GM12864 (cell line): ENCODE data around the gene CASP9.

ENCODE experiments used
- DNase-seq: peaks from one replicate; pipeline ENCODE4 v3.0.0-alpha.2; 2011; ENCODE audit warnings: low read depth
- H3K4me3 ChIP-seq: 2 replicates; pipeline ENCODE4 v1.5.1; 2011; ENCODE audit warnings: mild to moderate bottlenecking, low read depth, low read length, control low read depth
- TF ChIP-seq, protein P1 (sequence below): IDR thresholded peaks from 2 replicates; pipeline ENCODE4 v1.5.1; 2011; ENCODE audit warnings: low read depth, mild to moderate bottlenecking, moderate library complexity, low read length, control low read depth, inconsistent platforms; ENCODE audit errors: missing control alignments

The CASP9 gene

DNA sequence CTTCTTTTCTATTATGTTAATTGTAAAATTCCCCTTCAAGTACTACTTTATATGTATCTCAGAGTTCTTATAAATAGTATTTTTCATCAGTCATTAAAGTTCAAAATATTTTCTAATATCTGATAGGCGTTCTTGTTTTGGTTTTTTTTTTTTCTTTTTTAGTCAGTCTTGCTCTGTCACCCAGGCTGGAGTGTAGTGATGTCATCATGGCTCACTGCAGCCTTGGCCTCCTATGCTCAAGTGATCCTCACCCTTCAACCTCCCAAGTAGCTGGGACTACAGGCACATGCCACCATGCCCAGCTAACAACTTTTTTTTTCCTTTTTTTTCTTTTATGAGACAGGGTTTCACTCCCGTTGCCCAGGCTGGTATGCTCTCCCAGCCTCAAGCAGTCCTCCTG, 33.6 kb upstream of the CASP9 start:
- H3K4me3 ChIP-seq: no peak overlapping the region
- TF ChIP-seq, protein P1, sequence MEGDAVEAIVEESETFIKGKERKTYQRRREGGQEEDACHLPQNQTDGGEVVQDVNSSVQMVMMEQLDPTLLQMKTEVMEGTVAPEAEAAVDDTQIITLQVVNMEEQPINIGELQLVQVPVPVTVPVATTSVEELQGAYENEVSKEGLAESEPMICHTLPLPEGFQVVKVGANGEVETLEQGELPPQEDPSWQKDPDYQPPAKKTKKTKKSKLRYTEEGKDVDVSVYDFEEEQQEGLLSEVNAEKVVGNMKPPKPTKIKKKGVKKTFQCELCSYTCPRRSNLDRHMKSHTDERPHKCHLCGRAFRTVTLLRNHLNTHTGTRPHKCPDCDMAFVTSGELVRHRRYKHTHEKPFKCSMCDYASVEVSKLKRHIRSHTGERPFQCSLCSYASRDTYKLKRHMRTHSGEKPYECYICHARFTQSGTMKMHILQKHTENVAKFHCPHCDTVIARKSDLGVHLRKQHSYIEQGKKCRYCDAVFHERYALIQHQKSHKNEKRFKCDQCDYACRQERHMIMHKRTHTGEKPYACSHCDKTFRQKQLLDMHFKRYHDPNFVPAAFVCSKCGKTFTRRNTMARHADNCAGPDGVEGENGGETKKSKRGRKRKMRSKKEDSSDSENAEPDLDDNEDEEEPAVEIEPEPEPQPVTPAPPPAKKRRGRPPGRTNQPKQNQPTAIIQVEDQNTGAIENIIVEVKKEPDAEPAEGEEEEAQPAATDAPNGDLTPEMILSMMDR: no peak
- no peak for DNase-seq

DNA sequence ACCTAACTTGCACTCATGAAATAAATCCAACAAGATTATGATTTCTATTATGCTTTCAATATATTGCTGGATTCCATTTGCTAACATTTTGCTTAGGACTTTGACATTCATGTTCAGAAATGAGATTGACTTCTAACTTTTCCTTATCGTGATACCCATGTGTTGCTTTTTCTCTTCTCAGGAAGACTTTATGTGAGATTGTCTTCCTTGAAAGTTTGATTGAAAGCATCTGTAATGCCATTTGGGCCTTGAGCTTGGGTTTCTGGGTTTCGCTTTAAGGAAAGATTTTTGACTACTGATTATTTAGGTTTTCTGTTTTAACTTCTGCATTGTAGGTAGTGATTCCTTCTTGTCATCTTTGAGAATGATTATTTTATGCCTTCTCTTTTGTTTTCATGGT, 33.0 kb upstream of the CASP9 start:
- no peak for DNase-seq
- TF ChIP-seq, protein P1: no peak
- no peak overlapping the region for H3K4me3 ChIP-seq

GRCh38 chr1:15550573-15550972, 26.6 kb upstream of the CASP9 start:
- no peak for DNase-seq
- H3K4me3 ChIP-seq: no peak overlapping the region
- TF ChIP-seq, protein P1: no peak

DNA sequence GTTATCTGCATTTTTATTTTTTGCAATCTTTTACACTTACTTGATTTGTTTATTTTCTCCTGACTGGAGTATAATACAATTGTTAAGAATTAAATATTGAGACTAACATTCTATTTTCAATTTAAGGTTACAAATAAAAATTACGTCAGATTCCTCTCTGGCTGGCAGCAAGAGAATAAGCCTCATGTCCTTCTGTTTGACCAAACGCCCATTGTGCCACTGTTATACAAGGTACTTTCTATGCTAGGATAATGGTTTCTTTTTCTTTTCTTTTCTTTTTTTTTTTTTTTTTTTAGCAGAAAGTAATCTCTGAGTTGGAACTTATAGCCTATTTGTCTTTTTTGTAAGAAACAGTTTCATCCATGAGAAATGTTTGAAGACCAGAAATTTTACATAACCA, 22.6 kb upstream of the CASP9 start:
- no peak overlapping the region for H3K4me3 ChIP-seq
- no peak for DNase-seq
- TF ChIP-seq, protein P1: no peak

DNA sequence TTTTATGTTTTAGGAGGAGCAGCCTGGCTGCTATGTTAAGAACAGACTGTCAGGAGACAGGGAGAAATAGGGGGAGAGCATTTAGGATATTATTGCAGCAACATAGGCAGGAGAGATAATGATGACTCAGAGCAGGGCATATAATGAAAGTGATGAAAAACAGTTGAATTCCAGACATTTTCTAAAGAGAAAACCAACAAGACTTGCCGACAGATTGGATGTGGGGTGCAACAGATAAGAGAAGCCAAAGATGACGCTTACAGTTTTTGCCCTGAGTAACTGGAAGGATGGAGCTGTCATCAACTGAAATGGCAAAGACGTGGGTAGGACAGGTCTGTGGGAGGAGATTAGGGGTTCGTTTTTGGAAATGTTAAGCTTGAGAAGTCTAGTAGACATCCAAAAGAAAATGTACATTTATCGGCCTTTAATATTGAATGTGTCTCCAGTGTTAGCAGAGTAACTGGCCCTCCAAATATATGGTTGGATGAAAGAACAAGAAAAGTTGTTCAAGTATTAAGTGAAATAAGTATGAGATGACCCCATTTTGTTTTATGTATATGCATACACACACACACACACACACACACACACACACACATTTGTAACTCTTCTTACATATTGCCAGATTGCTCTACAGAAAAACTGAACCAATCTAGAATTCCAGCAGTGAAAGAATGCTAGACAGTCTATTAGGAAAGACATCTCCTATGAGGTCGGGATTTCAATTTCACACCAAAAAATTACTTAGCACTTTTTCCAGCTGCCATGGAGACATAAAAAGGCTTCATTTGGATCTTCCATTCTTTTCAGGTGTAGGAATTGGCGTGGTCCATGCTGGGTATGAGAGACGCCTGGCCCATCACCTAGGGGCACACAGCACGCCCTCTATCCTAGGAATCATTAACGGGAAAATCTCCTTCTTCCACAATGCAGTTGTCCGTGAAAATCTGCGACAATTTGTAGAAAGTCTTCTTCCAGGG, 19.9 kb upstream of the CASP9 start:
- DNase-seq: no peak
- no peak overlapping the region for H3K4me3 ChIP-seq
- TF ChIP-seq, protein P1: no peak

- DNase-seq: no peak
- TF ChIP-seq, protein P1: no peak
Measured at GRCh38 chr1:15543251-15543588, 19.2 kb upstream of the CASP9 start.

More at GRCh38 chr1:15543251-15543588, 19.2 kb upstream of the CASP9 start:
- H3K4me3 ChIP-seq: no peak overlapping the region
